CD14-positive monocyte (primary cell): ENCODE measurements around the gene LARP1. TPM values are rescaled to one million over a fixed set of nuclear protein-coding genes. Genes with fewer than 3 reads are reported as not detected.

Source experiments
- DNase-seq, 3 donors: peaks; one replicate each; pipeline ENCODE4 v3.0.0-alpha.2; 2011 to 2022
- H2AFZ ChIP-seq: 2 replicates; pipeline ENCODE4 v1.6.0; 2012; ENCODE audit warnings: mild to moderate bottlenecking, low read depth, low read length, inconsistent platforms; ENCODE audit not compliant: insufficient read depth, poor library complexity, severe bottlenecking
- H3K27ac ChIP-seq, 2 donors: 1 replicate in 1 of 2; 2 replicates in 1 of 2; pipeline ENCODE4 v1.5.1; 2012 to 2013; ENCODE audit warnings: low read length in 2 of 2, control low read depth in 1 of 2, inconsistent platforms in 1 of 2, low read depth in 1 of 2, mild to moderate bottlenecking in 1 of 2
- H3K27me3 ChIP-seq, 2 donors: one replicate each; pipeline versions ENCODE4 v1.6.0 to v1.6.1; 2011 to 2013; ENCODE audit warnings: low read length in 2 of 2; ENCODE audit not compliant: control insufficient read depth in 2 of 2, insufficient read depth in 2 of 2
- H3K36me3 ChIP-seq, 2 donors: replicated peaks in 1 of 2; 1 replicate in 1 of 2; 2 replicates in 1 of 2; pipeline versions ENCODE4 v1.5.1 to v1.6.1; 2012 to 2013; ENCODE audit warnings: low read length in 2 of 2, control low read depth in 1 of 2, inconsistent platforms in 1 of 2, mild to moderate bottlenecking in 1 of 2; ENCODE audit not compliant: insufficient read depth in 2 of 2, control insufficient read depth in 1 of 2
- H3K4me1 ChIP-seq, 2 donors: 1 replicate in 1 of 2; 2 replicates in 1 of 2; pipeline versions ENCODE4 v1.5.1 to v1.6.1; 2012 to 2013; ENCODE audit warnings: low read length in 2 of 2, control low read depth in 1 of 2, inconsistent platforms in 1 of 2, mild to moderate bottlenecking in 1 of 2, moderate library complexity in 1 of 2; ENCODE audit not compliant: insufficient read depth in 2 of 2, control insufficient read depth in 1 of 2
- H3K4me2 ChIP-seq: replicated peaks from 2 replicates; pipeline ENCODE3; 2012; ENCODE audit warnings: low read length, moderate library complexity, mild to moderate bottlenecking; ENCODE audit not compliant: poor library complexity, severe bottlenecking; ENCODE audit errors: extremely low read depth
- H3K4me3 ChIP-seq, 3 experiments: fragments of 200-600 bp in 1 of 3; sonication (generic) in 1 of 3; replicated peaks in 1 of 3; 1 replicate in 2 of 3; 2 replicates in 1 of 3; pipeline ENCODE4 v1.5.1; 2011 to 2013; ENCODE audit warnings: low read length in 3 of 3, mild to moderate bottlenecking in 3 of 3, control low read depth in 2 of 3, low read depth in 2 of 3, inconsistent platforms in 1 of 3, moderate library complexity in 1 of 3
- H3K79me2 ChIP-seq: 2 replicates; pipeline ENCODE4 v1.6.0; 2012; ENCODE audit warnings: mild to moderate bottlenecking, control low read depth, inconsistent platforms, low read length, moderate library complexity; ENCODE audit not compliant: insufficient read depth
- H3K9ac ChIP-seq: 2 replicates; pipeline ENCODE4 v1.6.0; 2017; ENCODE audit warnings: low read length, mild to moderate bottlenecking; ENCODE audit not compliant: insufficient read depth, poor library complexity, severe bottlenecking
- H3K9me3 ChIP-seq, 2 donors: replicated peaks in 1 of 2; 1 replicate in 1 of 2; 2 replicates in 1 of 2; pipeline versions ENCODE4 v1.5.1 to v1.6.1; 2012 to 2013; ENCODE audit warnings: low read length in 2 of 2, control low read depth in 1 of 2; ENCODE audit not compliant: control insufficient read depth in 1 of 2, insufficient read depth in 1 of 2
- H4K20me1 ChIP-seq: 2 replicates; pipeline ENCODE4 v1.6.0; 2012; ENCODE audit warnings: mild to moderate bottlenecking, low read length, control low read depth, moderate library complexity; ENCODE audit not compliant: insufficient read depth
- H3K27ac Mint-ChIP-seq, 7 donors: one replicate each; pipeline ENCODE4 v1.8.0; 2020; ENCODE audit warnings: mild to moderate bottlenecking in 7 of 7, mixed read lengths in 7 of 7, moderate library complexity in 6 of 7, inconsistent platforms in 2 of 7
- H3K27me3 Mint-ChIP-seq, 3 donors: one replicate each; pipeline ENCODE4 v1.8.0; 2021 to 2022; ENCODE audit warnings: low read depth in 3 of 3, mild to moderate bottlenecking in 3 of 3, mixed read lengths in 3 of 3, moderate library complexity in 3 of 3, inconsistent platforms in 1 of 3
- H3K36me3 Mint-ChIP-seq, 2 donors: one replicate each; pipeline ENCODE4 v1.8.0; 2020; ENCODE audit warnings: mixed read lengths in 2 of 2, inconsistent platforms in 1 of 2, mild to moderate bottlenecking in 1 of 2
- H3K4me1 Mint-ChIP-seq: one replicate; pipeline ENCODE4 v1.8.0; 2020; ENCODE audit warnings: mild to moderate bottlenecking, mixed read lengths
- H3K4me3 Mint-ChIP-seq, 2 donors: one replicate each; pipeline ENCODE4 v1.8.0; 2020; ENCODE audit warnings: mild to moderate bottlenecking in 2 of 2, mixed read lengths in 2 of 2, moderate library complexity in 1 of 2
- H3K9me3 Mint-ChIP-seq, 7 donors: one replicate each; pipeline ENCODE4 v1.8.0; 2020 to 2022; ENCODE audit warnings: mixed read lengths in 7 of 7, mild to moderate bottlenecking in 6 of 7, moderate library complexity in 6 of 7, inconsistent platforms in 2 of 7
- CTCF ChIP-seq: fragments of 200-600 bp; IDR thresholded peaks from one replicate; pipeline ENCODE4 v1.8.0; 2022; ENCODE audit warnings: antibody characterized with exemption, mild to moderate bottlenecking
- WGBS: methylation state at CpG from one replicate; pipeline ENCODE4 v1.1.5; 2013; ENCODE audit warnings: missing lambda C conversion rate; ENCODE audit not compliant: insufficient coverage; 5-methylcytosine and 5-hydroxymethylcytosine counted together
- intact Hi-C, 2 donors: fragments of 100-400 bp; cut with micrococcal nuclease; formaldehyde crosslinking; loops; one replicate each; pipeline versions ENCODE4 v1.15.0 to v1.15.1; 2023
- polyA plus RNA-seq, 3 donors: library from polyadenylated mRNA; depleted of rRNA in 1 of 3; unstranded in 2 of 3; stranded (reverse) in 1 of 3; fragments of 300-500 nt in 2 of 3; fragments of >200 nt in 1 of 3; fragmentation: Illumina TruSeq in 2 of 3; gene quantifications; 1 replicate in 2 of 3; 2 replicates in 1 of 3; pipeline ENCODE4 v1.2.3, GENCODE V29; 2012 to 2021

The LARP1 gene
- polyA plus RNA-seq, 3 donors: 4.7 to 55.0 (median 5.8) TPM

- TF ChIP-seq CTCF: no peak
- peak; percentile 63 to 79 (median 76) for DNase-seq
- no peaks in the 10 kb centered on the region for H3K9me3 Mint-ChIP-seq
- intact Hi-C loops: loop anchor here in 1 of 2 donors (2.0 kb wide), 1 partner anchor 40 kb away; the partner anchor contains the start of gene LARP1
- no peaks in the 10 kb centered on the region for H3K9me3 ChIP-seq
- H3K4me3 ChIP-seq: peak overlapping the region; percentile 20 to 78 (median 57)
- H2AFZ ChIP-seq: peak overlapping the region; percentile 89
- H3K4me1 Mint-ChIP-seq: peaks cover 32% of the 10 kb centered on the region
- no peaks in the 10 kb centered on the region for H3K36me3 Mint-ChIP-seq
- H3K27me3 ChIP-seq: no peaks in the 10 kb centered on the region
- no peaks in the 10 kb centered on the region for H3K36me3 ChIP-seq
- peak overlapping the region; percentile 78 to 92 for H3K4me3 Mint-ChIP-seq
- H3K27ac ChIP-seq: peak overlapping the region; percentile 30 to 94
- H3K27ac Mint-ChIP-seq: peak overlapping the region; percentile 92 to 98 (median 95)
- peaks cover 17% of the 10 kb centered on the region in 2 donors for H3K4me1 ChIP-seq
- H3K27me3 Mint-ChIP-seq: no peaks in the 10 kb centered on the region
- peak overlapping the region; percentile 78 for H3K4me2 ChIP-seq
- no peaks in the 10 kb centered on the region for H4K20me1 ChIP-seq
- H3K79me2 ChIP-seq: no peaks in the 10 kb centered on the region
- WGBS: 0% methylated on average over 7 of the region's 10 CpGs
- peak overlapping the region; percentile 57 for H3K9ac ChIP-seq
Observed at GRCh38 chr5:154714266-154714986, 40.8 kb upstream of the LARP1 start.

GRCh38 chr5:154721481-154722058 lies 33.6 kb upstream of the LARP1 start:
- Mint-ChIP-seq H3K9me3 (peaks cover 0 to 3% (median 0%) of the 10 kb centered on the region in 7 donors), H3K27me3 (peaks cover 2 to 5% (median 2%) of the 10 kb centered on the region in 3 donors), H3K4me1 (peaks cover under 1% of the 10 kb centered on the region), H3K4me3 (no peak overlapping the region), H3K27ac (no peak overlapping the region), H3K36me3 (peaks cover 0 to 2% of the 10 kb centered on the region in 2 donors)
- H3K27ac ChIP-seq: no peak overlapping the region
- H3K4me2 ChIP-seq: no peak overlapping the region
- no peaks in the 10 kb centered on the region for H4K20me1 ChIP-seq
- TF ChIP-seq CTCF: no peak
- no peak overlapping the region for H3K9ac ChIP-seq
- H3K4me1 ChIP-seq: no peaks in the 10 kb centered on the region
- intact Hi-C loops: no loop called here
- DNase-seq: no peak
- H3K4me3 ChIP-seq: no peak overlapping the region
- no peaks in the 10 kb centered on the region for H3K9me3 ChIP-seq
- H3K27me3 ChIP-seq: no peaks in the 10 kb centered on the region
- H3K79me2 ChIP-seq: no peaks in the 10 kb centered on the region
- H2AFZ ChIP-seq: no peak overlapping the region
- WGBS: 86% methylated on average over 1 of the region's 5 CpGs
- H3K36me3 ChIP-seq: no peaks in the 10 kb centered on the region
